ENCODE data around the gene IGFBP5. TPM values are rescaled to one million over a fixed set of nuclear protein-coding genes. Genes with fewer than 3 reads are reported as not detected.
A peak's percentile ranks its signal among the peaks of the same experiment; 100 is the strongest.

The IGFBP5 gene
- total RNA-seq, 4 donors from 2014 or later = 99.5 to 550 (median 279) TPM

- no peak for DNase-seq
- intact Hi-C loops (cut with DNase I; ENCODE audit: low total_unique reads) (no loop called here), in situ Hi-C loops (cut with MboI; ENCODE audit: low sequenced_read_pairs in 4 of 4) (loop anchor here (25.0 kb wide), 1 partner anchor 625 kb away; no protein-coding TSS in a partner anchor)
Measured at GRCh38 chr2:216661639-216662375, 33.5 kb downstream of the IGFBP5 start.

GRCh38 chr2:216661051-216661450 is 34.3 kb downstream of the IGFBP5 start:
- Histone ChIP-seq H3K36me3 (no peaks in the 10 kb centered on the region), H3K4me3 (no peak overlapping the region), H3K9me3 (no peaks in the 10 kb centered on the region), H3K4me1 (peaks cover 0 to 4% of the 10 kb centered on the region in 2 donors), H3K27ac (no peak overlapping the region), H3K27me3 (no peaks in the 10 kb centered on the region)
- no peak for ATAC-seq
- DNase-seq = no peak
- intact Hi-C loops (cut with DNase I; ENCODE audit: low total_unique reads) (no loop called here), in situ Hi-C loops (cut with MboI; ENCODE audit: low sequenced_read_pairs in 4 of 4) (loop anchor here (25.0 kb wide), 1 partner anchor 624 kb away; no protein-coding TSS in a partner anchor)
- TF ChIP-seq POLR2A (IDR thresholded peaks at IDR 0.05) = no peak
- TF ChIP-seq, protein P1, sequence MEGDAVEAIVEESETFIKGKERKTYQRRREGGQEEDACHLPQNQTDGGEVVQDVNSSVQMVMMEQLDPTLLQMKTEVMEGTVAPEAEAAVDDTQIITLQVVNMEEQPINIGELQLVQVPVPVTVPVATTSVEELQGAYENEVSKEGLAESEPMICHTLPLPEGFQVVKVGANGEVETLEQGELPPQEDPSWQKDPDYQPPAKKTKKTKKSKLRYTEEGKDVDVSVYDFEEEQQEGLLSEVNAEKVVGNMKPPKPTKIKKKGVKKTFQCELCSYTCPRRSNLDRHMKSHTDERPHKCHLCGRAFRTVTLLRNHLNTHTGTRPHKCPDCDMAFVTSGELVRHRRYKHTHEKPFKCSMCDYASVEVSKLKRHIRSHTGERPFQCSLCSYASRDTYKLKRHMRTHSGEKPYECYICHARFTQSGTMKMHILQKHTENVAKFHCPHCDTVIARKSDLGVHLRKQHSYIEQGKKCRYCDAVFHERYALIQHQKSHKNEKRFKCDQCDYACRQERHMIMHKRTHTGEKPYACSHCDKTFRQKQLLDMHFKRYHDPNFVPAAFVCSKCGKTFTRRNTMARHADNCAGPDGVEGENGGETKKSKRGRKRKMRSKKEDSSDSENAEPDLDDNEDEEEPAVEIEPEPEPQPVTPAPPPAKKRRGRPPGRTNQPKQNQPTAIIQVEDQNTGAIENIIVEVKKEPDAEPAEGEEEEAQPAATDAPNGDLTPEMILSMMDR (IDR thresholded peaks at IDR 0.05 in 4 of 5, conservative IDR thresholded peaks at IDR 0.05 in 1 of 5) = no peak

More at GRCh38 chr2:216661639-216662375, 33.5 kb downstream of the IGFBP5 start:
- Histone ChIP-seq H3K4me1 (peaks cover 0 to 4% of the 10 kb centered on the region in 2 donors), H3K27ac (no peak overlapping the region), H3K4me3 (no peak overlapping the region), H3K9me3 (no peaks in the 10 kb centered on the region), H3K36me3 (no peaks in the 10 kb centered on the region), H3K27me3 (no peaks in the 10 kb centered on the region)
- ATAC-seq = no peak
- TF ChIP-seq, protein P1 (IDR thresholded peaks at IDR 0.05 in 4 of 5, conservative IDR thresholded peaks at IDR 0.05 in 1 of 5) = peak in 1 of 5 experiments; percentile 6
- no peak for TF ChIP-seq POLR2A (IDR thresholded peaks at IDR 0.05)

GRCh38 chr2:216660496-216660895 is 34.9 kb downstream of the IGFBP5 start:
- Histone ChIP-seq H3K36me3 (no peaks in the 10 kb centered on the region), H3K4me3 (no peak overlapping the region), H3K27ac (no peak overlapping the region), H3K9me3 (no peaks in the 10 kb centered on the region), H3K4me1 (peaks cover 0 to under 1% of the 10 kb centered on the region in 2 donors), H3K27me3 (no peaks in the 10 kb centered on the region)
- DNase-seq = no peak
- ATAC-seq = no peak
- intact Hi-C loops (cut with DNase I; ENCODE audit: low total_unique reads) = no loop called here
- TF ChIP-seq POLR2A (IDR thresholded peaks at IDR 0.05) = no peak
- in situ Hi-C loops (cut with MboI; ENCODE audit: low sequenced_read_pairs in 4 of 4) = loop anchor here (25.0 kb wide), 1 partner anchor 623 kb away; no protein-coding TSS in a partner anchor

- intact Hi-C loops (cut with DNase I; ENCODE audit: low total_unique reads) (no loop called here), in situ Hi-C loops (cut with MboI; ENCODE audit: low sequenced_read_pairs in 4 of 4) (loop anchor here (25.0 kb wide), 1 partner anchor 622 kb away; no protein-coding TSS in a partner anchor)
- DNase-seq (no peak), ATAC-seq (no peak)
- Histone ChIP-seq H3K27me3 (no peaks in the 10 kb centered on the region), H3K9me3 (no peaks in the 10 kb centered on the region), H3K27ac (no peak overlapping the region), H3K4me1 (no peaks in the 10 kb centered on the region), H3K4me3 (no peak overlapping the region), H3K36me3 (no peaks in the 10 kb centered on the region)
- TF ChIP-seq, protein P1 (IDR thresholded peaks at IDR 0.05 in 4 of 5, conservative IDR thresholded peaks at IDR 0.05 in 1 of 5) = no peak
- no peak for TF ChIP-seq POLR2A (IDR thresholded peaks at IDR 0.05)
Measured at GRCh38 chr2:216659276-216659675, 36.1 kb downstream of the IGFBP5 start.

GRCh38 chr2:216658757-216659156 is 36.6 kb downstream of the IGFBP5 start:
- TF ChIP-seq, protein P1 (IDR thresholded peaks at IDR 0.05 in 4 of 5, conservative IDR thresholded peaks at IDR 0.05 in 1 of 5) = no peak
- no peak for TF ChIP-seq POLR2A (IDR thresholded peaks at IDR 0.05)
- no peak overlapping the region for H3K4me3 ChIP-seq
- H3K27me3 ChIP-seq = no peaks in the 10 kb centered on the region
- no peak for ATAC-seq
- no peaks in the 10 kb centered on the region for H3K4me1 ChIP-seq
- no peaks in the 10 kb centered on the region for H3K36me3 ChIP-seq
- intact Hi-C loops (cut with DNase I; ENCODE audit: low total_unique reads) (no loop called here), in situ Hi-C loops (cut with MboI; ENCODE audit: low sequenced_read_pairs in 4 of 4) (loop anchor here (25.0 kb wide), 1 partner anchor 621 kb away; no protein-coding TSS in a partner anchor)
- no peak overlapping the region for H3K27ac ChIP-seq
- DNase-seq = no peak
- no peaks in the 10 kb centered on the region for H3K9me3 ChIP-seq
